Measurements from ENCODE around the gene SH3GL3.

DNA sequence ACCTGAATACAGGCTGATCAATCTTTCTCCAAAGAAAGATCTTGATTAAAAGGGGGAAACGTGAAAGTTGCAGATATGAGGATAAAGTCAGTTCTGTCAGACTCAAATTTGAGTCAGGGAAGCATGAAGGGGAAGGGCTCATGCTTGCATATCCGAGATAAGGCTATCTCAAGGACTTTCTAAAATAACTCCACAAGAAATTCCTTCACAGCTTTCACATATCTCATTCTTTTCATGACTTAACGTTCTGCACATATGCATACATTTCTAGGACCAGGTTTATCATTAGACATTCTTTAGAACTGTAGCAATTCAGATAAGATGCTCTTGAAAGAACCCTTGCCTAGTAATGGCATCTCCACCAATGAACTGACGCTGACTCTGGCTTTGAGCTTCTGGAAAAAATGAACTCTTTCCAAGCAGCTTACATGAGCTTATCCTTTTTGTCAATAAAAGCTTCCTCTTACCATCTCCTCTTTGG, 15.9 kb downstream of the SH3GL3 start:
- TF ChIP-seq ZNF560 (tag by site-specific recombination; IDR thresholded peaks at IDR 0.05; ENCODE audit: borderline replicate concordance) (no peak), ZNF596 (tag by site-specific recombination; IDR thresholded peaks at IDR 0.05) (no peak), ZNF792 (tag by site-specific recombination; IDR thresholded peaks at IDR 0.05) (no peak), SETDB1 (IDR thresholded peaks at IDR 0.05; ENCODE audit: insufficient read length, low read length) (no peak), GFI1B (tag by site-specific recombination; IDR thresholded peaks at IDR 0.05) (no peak), ZNF555 (tag by site-specific recombination; conservative IDR thresholded peaks at IDR 0.05) (no peak), ZNF280D (tag by site-specific recombination; IDR thresholded peaks at IDR 0.05) (no peak), GLIS2 (tag by site-specific recombination; IDR thresholded peaks at IDR 0.05) (no peak), ZBTB7A (tag by site-specific recombination; IDR thresholded peaks at IDR 0.05; ENCODE audit: low read depth) (no peak)
- TF ChIP-seq, protein P1, sequence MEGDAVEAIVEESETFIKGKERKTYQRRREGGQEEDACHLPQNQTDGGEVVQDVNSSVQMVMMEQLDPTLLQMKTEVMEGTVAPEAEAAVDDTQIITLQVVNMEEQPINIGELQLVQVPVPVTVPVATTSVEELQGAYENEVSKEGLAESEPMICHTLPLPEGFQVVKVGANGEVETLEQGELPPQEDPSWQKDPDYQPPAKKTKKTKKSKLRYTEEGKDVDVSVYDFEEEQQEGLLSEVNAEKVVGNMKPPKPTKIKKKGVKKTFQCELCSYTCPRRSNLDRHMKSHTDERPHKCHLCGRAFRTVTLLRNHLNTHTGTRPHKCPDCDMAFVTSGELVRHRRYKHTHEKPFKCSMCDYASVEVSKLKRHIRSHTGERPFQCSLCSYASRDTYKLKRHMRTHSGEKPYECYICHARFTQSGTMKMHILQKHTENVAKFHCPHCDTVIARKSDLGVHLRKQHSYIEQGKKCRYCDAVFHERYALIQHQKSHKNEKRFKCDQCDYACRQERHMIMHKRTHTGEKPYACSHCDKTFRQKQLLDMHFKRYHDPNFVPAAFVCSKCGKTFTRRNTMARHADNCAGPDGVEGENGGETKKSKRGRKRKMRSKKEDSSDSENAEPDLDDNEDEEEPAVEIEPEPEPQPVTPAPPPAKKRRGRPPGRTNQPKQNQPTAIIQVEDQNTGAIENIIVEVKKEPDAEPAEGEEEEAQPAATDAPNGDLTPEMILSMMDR (tag by site-specific recombination; IDR thresholded peaks at IDR 0.05): no peak
- TF ChIP-seq, protein P2, sequence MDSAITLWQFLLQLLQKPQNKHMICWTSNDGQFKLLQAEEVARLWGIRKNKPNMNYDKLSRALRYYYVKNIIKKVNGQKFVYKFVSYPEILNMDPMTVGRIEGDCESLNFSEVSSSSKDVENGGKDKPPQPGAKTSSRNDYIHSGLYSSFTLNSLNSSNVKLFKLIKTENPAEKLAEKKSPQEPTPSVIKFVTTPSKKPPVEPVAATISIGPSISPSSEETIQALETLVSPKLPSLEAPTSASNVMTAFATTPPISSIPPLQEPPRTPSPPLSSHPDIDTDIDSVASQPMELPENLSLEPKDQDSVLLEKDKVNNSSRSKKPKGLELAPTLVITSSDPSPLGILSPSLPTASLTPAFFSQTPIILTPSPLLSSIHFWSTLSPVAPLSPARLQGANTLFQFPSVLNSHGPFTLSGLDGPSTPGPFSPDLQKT (IDR thresholded peaks at IDR 0.05; ENCODE audit: borderline replicate concordance, low read depth, low read length): no peak
- TF ChIP-seq, protein P3, sequence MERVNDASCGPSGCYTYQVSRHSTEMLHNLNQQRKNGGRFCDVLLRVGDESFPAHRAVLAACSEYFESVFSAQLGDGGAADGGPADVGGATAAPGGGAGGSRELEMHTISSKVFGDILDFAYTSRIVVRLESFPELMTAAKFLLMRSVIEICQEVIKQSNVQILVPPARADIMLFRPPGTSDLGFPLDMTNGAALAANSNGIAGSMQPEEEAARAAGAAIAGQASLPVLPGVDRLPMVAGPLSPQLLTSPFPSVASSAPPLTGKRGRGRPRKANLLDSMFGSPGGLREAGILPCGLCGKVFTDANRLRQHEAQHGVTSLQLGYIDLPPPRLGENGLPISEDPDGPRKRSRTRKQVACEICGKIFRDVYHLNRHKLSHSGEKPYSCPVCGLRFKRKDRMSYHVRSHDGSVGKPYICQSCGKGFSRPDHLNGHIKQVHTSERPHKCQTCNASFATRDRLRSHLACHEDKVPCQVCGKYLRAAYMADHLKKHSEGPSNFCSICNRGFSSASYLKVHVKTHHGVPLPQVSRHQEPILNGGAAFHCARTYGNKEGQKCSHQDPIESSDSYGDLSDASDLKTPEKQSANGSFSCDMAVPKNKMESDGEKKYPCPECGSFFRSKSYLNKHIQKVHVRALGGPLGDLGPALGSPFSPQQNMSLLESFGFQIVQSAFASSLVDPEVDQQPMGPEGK (tag by site-specific recombination; IDR thresholded peaks at IDR 0.05): no peak
